ENCODE data around the gene XXYLT1.
"Not testable (repeated sequence)": the region's sequence is repeated elsewhere in the genome, so short reads cannot be mapped to it uniquely, and the experiment has no call there.

XXYLT1 gene

DNA sequence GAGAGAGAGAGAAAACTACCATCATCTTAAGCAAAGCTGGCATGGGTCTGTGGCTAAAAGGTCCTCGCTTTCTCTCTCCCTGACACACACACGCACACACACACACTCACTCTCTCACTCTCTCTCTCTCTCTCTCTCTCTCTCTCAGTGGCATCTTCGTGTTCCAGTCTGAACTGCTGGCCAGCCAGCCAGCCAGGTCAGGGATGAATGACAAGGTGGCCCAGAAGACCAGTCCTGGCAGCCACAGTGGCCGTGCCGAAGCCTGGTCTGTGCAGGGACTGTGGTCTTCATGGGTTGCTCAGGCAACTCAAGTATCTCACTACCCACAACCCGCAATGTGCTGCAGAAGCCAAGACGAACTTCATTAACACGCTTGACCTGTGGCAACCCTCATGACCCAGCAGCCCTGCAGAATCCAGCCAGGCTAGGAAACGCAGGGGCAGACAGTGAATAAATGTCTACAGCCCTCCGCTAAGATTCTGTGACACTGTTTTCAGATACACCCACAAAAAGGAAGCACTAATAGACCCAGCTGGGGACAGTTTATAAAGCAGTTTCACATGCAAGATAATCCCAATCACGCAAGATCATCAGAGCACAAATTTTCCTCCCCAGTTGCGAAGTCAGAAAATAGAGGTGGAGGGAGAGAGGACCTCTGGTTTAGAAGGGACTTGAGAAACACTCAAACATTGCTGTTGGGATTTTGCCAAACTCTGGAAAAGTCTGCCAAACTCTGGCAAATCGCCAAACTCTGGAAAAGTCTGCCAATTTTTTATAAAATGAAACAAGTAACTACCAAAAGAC lies 66.4 kb downstream of the XXYLT1 start:
- no peak for DNase-seq

DNA sequence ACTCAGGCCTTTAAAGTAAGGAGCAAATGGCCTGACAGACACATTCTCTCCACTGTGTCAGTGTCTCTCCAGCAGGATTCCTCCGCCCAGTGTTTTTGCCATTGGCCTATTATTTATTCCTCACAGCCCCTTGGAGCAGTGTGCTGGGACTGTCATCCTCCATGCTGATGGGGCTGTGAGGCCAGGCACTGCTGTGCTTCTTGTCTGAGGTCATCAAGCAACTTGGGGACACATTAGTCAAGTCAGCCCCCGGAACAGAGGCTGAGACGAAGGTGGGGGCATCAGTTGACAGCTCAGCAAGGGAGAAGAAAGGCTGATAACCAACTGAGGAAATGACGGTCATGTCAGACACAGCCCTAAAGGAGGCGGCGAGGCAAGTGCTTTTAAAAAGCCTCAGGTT lies 67.4 kb downstream of the XXYLT1 start:
- DNase-seq = no peak

DNA sequence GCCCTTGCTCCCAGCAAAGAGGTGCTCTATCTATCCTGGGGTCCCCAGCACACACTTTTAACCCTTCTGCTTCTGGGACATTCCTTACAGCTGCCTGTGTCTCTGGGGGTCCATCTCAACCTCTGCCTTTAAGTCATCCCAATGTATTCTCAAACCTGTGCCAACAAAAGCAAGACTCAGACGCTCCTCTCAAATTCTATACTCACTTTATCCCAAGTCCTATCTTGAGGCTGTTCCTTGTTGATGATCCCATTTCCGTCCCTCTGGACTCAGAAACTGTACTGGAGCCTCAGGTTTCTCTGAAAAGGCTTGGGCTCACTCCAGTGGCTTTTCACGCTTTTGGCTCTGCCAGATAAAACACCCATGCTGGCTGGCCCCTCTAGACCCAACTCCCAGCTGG lies 69.7 kb downstream of the XXYLT1 start:
- no peak for DNase-seq

DNA sequence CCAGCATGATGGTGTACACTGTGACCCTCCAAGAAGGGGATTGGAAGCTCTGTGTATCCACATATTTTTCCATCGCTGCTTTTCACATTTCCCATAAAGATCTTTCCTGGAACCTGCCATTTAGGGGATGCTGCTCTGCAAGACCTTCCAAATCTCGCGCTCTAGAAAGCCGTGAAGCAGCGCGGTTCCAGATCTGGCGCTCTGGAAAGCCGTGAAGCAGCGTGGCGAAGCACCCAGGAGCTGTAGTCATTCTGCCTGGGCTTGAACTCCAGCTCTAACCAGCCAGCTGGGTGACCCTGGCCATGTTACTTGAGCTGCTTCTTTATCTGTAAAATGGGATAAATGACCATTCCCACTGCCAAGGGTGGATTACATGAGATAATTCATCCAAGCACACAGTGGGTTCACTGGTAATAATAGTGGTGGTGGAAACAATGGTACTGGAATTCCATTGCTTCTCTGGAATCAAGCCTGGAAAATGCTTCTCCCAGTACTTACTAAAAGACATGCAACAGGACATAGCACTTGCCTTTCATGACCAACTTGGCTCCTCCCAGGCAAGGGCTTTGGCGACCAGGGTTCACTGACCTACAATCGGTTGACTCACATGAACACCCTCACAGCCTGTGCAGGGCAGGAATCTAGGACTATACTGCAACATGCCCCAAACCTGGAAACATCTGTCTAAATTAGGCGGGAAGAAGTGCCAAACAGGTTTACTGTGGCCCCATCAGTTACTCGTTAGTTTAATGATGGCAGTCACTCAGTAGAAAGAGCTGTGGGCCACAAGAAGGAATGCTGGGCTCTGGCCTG lies 70.7 kb downstream of the XXYLT1 start:
- no peak for DNase-seq

DNA sequence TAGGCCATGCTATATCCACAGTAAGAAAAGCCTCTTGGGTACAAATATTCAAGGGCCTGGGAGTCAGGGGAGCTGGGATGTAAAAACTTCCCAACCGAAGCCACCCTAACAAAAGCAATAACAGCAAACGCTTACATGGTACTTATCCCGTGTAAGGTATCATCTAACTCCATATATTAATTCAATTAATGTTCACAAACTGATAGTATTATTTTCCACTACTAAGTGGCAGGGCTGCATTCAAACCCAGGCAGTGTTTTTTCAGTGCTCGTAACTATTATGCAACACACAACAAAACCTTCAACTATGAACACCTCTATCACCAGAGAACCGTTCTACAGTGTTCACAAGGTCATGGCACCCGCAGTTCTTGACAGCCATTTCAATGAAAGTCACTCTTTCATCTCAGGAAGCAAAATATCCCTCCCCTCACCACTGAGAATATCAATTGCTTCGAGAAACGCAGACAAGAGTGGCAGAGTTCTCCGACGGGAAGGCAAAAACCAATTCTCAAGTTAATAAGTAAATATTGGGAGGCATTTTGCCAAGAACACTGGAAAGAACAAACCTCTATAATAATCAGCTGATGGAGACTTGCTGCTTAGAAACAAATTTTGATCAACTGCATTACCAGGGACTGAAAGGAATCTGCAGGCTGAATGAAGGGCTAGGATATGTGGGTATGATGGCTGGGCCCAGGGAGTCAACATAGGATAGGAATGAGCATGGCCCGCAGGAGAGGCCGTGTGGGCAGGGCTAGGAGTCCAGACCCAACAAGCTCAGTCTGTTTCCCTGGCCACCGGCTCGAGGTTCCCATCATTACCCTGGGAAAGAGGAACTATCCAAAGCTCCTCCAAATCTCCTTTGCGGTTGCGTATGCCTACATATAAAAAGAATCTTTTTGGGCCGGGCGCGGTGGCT lies 72.3 kb downstream of the XXYLT1 start:
- DNase-seq = no peak

DNA sequence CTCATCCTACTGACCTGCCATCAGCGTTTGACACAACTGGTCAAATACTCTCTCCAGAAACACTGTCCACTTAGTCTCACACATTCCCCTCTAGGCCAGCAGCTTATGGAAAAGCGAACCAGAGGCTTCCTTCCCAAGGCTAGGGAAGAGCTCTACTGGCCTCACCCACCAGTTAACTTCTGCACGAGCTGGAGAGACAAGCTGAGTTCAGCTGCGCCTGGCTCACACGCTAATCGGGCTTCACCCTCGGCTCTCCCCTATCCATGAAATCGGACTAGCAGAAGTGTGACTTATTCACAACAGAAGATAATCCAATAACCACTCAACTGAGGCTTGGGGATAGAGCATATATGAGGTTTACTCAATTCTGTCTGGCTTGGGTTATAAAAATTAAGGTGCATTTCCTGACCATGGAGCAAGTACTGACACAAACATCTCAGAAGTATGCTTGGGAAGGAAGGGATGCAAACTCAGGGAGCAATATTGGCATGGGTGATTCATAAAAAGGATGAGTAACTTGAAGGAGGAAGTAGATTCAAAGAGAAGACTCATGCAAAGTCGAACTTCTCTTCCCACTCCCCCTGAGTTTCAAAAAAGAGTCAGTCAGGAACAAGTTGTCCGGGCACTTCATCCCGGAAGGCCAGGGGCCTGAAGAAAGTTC lies 73.1 kb downstream of the XXYLT1 start:
- DNase-seq = no peak

DNA sequence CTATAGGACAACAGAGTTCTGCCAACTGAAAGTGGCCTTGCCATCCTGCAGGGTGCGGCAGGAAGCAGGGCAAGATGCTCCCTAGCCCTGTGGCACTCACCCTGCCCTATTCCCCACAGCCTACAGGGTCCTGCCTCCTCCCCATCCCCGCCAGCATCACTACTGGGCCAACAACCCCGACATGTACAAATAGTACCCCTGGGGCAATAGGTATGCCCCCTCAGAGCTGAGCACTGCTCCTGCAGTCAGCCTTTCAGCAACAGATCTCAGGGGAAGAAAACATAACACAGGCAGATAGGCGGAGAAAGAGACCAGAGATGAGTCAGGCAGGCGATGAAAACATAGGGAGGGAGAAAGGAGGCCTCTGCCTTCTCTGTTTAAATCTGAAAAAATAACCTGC lies 74.7 kb downstream of the XXYLT1 start:
- no peak for DNase-seq

DNA sequence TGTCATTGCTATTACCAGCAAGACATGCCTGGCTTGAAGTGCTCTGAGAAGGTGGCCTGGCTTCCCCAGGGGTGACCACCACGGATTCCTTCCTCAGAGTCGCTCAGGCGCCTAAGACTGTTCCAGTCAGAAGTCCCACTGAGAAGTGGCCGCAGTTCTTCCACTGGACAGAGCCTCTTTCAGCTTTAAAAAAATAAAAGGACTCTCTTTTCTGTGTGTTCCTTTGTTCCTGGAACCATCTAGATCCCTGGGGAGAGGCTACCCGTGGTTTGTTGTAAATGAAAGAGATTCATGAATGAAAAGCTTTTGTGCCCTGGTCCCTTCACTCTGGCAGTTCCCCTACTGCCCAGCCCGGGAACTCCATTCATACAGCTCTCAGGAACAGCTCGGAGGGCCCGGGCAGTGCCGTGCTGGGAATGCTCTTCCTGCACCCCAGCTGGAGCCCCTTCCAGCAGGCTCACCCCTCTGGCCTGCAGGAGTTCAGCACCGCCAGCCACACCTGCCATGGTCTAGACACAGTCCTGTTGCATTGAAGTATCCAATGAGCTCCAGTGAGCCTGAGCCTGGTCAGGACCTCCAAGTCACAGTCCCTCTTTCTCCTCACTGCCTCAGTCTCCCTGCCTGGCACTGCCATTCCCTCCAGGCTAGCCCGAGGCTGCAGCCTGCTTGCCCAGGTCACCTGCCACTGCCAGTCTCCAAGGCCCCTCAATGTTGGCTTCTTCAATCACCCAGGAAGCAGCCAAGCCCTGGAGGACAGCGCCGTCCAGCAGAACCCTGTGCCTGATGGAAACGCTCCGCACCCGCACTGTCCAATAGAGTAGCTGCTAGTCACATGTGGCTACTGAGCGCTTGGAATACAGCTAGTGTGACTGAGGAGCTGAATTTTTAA lies 75.4 kb downstream of the XXYLT1 start:
- DNase-seq = no peak

DNA sequence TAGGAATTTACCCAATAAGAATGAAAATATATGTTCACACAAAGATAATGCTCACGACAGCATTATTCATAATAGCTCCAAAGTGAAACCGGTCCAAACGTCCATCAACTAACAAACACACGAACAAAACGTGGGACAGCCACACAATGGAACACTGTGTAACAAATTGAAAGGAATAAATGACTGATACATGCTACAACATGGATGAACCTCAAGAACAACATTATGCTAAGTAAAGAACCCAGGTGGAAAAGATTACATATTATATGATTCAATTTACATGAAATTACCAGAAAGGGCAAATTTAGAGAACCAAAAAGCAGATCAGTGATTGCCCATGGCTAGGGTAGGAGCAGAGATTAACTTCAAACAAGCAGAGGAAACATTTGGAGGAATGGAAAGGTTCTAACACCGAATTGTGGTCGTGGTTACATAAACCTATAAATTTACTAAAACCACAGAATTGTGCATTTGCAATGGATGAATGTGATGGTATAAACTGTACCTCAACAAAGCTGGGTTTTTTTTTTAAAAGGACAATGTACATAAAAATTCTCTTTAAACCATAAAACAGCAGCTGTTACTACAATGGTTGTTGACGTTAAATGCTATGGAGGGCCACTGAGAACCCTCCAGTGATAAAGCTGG lies 76.3 kb downstream of the XXYLT1 start:
- DNase-seq = no peak

DNA sequence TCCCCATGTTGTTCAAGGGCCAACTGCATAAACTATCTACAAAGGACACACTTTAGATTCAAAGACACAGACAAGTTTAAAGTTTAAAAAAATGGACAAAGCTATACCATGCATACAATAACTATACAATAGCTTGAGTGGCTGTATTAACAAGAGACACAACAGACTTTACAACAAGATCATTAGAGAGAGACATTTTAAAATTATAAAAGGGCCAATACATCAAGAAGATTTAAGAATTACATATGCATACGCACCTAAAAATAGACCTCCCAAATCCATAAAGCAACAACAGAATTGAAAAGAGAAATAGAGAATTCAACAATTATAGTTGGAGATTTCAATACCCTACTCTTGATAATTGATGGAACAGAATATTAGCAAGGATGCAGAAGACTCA lies 79.4 kb downstream of the XXYLT1 start:
- DNase-seq = no peak

DNA sequence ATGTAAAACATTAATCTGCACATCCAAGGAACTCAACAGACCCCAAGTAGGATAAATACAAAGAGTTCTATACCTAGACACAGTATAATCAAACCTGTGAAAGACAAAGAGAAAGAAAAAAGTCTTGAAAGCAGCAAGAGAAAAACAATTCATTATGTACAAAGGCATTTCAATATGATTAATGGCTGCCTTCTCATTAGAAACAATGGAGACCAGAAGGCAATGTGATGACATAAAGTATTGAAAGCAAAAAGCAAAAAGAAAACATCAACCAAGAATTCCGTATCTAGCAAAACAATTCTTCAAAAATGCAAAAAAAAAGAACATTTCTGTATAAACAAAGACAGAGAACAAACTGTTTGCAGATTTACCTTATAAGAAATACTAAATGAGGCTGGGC lies 81.1 kb downstream of the XXYLT1 start:
- no peak for DNase-seq

DNA sequence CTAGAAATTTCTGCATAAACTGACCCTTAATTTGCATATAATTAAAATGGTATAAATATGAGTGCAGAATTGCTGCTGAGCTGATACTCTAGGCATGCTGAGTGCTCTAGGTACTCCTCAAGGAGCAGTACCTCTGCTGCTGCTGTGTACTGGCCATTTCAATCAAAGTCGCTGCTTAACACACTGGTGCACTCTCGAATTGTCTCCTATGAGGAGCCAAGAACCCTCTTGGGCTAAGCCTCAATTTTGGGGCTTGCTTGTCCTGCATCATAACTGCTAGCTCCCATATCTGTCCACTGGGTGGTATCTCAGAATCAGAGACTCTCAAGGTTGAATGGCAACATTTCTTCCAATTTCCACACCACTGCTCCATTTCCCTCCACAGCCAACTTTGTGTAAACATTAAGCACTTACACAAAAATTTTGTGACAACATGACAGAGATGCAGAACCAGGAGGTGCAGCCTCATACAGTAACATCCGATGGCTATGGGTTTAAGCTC lies 82.5 kb downstream of the XXYLT1 start:
- no peak for DNase-seq

DNA sequence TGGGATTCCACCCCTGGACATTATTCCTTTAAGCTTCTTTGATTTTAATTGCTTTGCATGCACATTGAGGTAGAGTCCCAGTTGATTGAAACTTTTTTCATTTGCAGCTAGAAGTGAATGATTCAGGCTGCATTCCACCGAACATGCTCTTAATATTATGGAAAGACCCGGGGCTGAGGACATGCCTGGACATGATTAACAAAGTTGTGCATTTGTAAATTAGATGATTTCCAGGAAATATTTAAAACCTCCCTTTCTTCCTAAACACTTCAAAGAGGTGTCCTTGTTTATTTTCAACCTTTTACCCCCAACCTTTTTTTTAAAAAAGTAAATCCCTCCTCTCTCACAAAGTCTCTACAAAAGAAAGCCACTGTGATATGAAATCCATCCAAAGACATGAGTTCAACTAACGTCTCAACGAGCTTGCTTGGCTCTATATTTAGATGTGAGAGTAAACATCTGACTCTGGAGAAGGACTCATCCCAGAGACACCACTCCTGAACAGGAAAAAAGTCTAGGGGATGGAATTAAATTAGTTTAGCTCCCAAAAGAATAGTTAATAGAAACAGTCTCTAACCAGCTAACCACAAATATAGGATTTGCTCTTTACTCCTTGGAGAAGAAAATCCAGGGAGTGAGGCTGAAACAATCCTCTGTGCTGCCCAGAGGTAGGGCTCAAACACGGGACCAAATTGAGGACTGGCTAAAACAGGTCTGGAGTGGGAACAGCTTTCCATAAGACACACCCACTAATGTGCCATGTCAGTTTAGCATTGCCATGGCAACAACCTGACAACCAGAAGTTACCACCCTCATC lies 83.1 kb downstream of the XXYLT1 start:
- DNase-seq = no peak

DNA sequence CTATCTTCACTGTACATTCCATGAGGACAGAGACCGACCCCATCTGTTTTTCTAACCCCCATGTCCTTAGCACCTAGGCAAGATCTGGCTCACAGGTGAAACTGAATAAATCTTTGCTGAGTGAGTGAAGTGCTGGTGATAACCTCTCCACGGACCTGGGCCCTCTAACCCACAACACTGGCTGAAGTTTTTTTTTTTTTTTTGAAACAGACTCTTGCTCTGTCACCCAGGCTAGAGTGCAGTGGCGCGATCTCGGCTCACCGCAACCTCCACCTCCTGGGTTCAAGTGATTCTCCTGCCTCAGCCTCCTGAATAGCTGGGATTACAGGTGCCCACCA lies 84.3 kb downstream of the XXYLT1 start:
- not testable (repeated sequence) for DNase-seq

DNA sequence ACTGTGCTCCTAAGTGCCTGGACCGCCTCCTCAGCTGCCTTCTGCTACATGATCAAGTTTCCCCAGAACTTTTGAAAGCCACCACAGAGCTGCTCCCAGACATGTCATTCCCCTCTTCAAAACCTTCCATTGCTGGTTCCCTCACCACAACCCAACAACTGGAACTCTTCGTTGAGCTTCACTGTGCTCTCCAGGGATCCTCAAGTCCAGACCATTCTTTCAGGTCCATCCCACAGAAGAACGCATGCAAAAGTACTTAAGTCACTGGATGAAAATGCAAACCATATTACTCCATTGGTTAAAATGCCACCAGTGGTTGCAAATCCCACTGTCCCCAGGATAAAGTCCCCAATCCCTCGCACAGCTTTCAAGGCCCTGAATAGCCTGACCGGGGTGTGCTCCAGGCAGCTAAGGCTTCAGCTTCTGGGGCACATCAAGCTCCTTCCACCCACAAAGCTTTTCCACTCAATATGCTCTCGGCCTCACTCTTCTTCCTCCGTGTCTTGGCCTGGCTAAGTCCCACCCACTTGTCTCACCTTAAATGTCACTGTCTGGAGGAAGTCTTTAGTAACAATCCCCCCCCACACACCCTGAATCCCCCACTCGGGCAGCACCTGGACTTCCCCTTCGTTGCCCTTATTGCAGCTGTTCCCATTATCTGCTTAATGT lies 84.8 kb downstream of the XXYLT1 start:
- DNase-seq = no peak

DNA sequence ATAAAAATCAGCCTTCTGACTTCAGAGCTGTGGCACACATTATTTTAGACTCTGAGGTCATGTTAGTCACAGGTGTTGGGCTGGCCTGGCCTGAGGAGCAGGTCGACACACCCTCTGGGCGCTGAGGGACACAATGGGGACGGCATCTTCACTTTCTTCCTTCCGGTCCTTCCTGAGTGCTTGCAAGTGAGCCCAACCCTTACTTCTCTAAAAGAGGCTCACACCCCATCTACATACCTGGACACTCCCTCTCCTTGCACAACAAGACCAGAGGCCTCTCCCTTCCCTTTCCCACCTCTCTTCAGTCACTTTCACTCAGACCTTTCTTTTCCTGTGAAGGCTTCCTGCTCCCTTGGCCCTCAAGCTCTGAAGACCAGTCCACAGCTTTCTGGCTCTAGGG lies 85.4 kb downstream of the XXYLT1 start:
- DNase-seq = no peak

DNA sequence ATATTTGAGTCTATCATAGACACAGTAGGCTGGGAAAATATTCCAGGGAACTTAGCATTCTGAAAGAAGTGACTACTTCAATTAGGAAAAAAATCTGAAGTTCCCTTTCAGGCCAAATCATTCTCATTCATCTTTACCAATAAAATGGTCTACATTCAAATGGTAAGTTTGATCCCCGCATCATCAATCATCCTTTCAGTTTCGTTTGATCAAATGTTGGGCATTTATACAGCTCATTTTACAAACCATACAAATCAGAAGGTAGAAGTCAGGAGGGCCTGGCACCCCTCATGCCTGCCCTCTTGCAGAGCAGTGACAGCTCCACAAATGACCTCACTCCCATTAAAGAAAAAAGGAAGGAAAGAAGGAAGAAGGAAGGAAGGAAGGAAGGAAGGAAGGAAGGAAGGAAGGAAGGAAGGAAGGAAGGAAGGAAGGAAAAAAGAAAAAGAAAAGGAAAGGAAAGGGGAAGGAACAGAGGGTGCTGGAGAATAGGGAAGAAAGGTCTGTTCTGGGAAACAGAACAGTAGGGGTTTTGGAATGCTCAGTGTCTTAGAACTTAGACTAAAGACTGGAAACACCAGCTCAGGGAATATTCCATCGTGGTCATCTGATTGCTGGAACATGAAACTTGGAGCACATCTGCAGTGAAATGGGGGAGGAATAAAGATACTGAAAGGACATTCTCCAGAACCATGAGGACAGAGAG lies 86.1 kb downstream of the XXYLT1 start:
- no peak for DNase-seq

DNA sequence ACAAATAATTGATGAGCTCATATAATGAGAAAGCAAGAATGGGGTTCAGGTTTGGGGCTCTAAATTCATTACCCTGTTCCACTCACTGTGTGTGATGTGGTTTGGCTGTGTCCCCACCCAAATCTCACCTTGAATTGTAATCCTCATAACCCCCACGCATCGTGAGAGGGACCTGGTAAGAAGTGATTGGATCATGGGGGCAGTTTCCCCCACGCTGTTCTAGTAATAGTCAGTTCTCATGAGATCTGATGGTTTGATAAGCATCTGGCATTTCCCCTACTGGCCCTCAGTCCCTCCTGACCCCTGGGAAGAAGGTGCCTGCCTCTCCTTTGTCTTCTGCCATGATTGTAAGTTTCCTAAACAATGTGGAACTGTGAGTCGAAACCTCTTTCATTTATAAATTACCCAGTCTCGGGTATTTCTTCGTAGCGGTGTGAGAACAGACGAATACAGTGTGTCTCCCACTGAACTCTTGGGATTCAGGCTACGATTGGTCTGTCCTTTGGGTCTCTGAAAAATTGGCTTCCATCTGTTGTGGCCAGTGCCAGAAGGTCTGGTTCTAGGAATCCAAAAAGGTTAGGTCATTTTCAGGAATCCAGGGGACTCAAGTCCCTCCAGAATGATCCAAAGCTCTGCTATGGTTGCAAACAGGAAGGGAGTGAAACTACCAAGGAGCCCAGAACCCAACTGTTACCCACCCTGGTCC lies 87.7 kb downstream of the XXYLT1 start:
- peak in 1 of 2 donors; percentile 10 for DNase-seq
